Ovary (tissue), 3 donors: ENCODE data around the gene ETF1.

Source experiments
- CTCF ChIP-seq, 3 donors: fragments of 450-650 bp in 2 of 3; fragments of 200-600 bp in 1 of 3; IDR thresholded peaks; one replicate each; pipeline versions ENCODE4 v1.5.1 to v1.8.0; 2016 to 2022; ENCODE audit warnings: antibody characterized with exemption in 3 of 3, mild to moderate bottlenecking in 1 of 3
- EP300 ChIP-seq: sonication (generic); formaldehyde crosslinking; IDR thresholded peaks from one replicate; pipeline ENCODE4 v1.6.1; 2017; ENCODE audit warnings: antibody characterized with exemption
- POLR2A ChIP-seq: fragments of 450-650 bp; IDR thresholded peaks from one replicate; pipeline ENCODE4 v1.6.1; 2017; ENCODE audit warnings: antibody characterized with exemption, mild to moderate bottlenecking, moderate library complexity
- donor health status: DM: no; HTN: no; CAD: no.

- no peak for TF ChIP-seq CTCF (IDR thresholded peaks at IDR 0.05)
- TF ChIP-seq POLR2A: no peak
- no peak for TF ChIP-seq EP300
These were observed 52.3 kb downstream of the ETF1 start for GRCh38 chr5:138490648-138491283.
